H9 (cell line): ENCODE results near the gene CCDC85A. TPM values are rescaled to one million over a fixed set of nuclear protein-coding genes. Genes with fewer than 3 reads are reported as not detected.

Experiments used
- DNase-seq: peaks from one replicate; pipeline ENCODE4 v3.0.0-alpha.2; 2017
- H2AFZ ChIP-seq: one replicate; pipeline ENCODE4 v1.6.1; 2013; ENCODE audit warnings: mild to moderate bottlenecking, low read length, control low read depth, moderate library complexity
- H2AK5ac ChIP-seq: 2 replicates; pipeline ENCODE4 v1.6.1; 2013; ENCODE audit warnings: low read length, control low read depth, mixed read lengths; ENCODE audit not compliant: insufficient read length
- H2BK120ac ChIP-seq: one replicate; pipeline ENCODE4 v1.6.1; 2013; ENCODE audit warnings: low read depth, mild to moderate bottlenecking, low read length, control low read depth, inconsistent platforms; ENCODE audit not compliant: poor library complexity, severe bottlenecking
- H2BK12ac ChIP-seq: 2 replicates; pipeline ENCODE4 v1.6.1; 2013; ENCODE audit warnings: low read length, control low read depth, mixed read lengths, low read depth; ENCODE audit not compliant: insufficient read length
- H2BK15ac ChIP-seq: 2 replicates; pipeline ENCODE4 v1.6.1; 2013; ENCODE audit warnings: low read depth, low read length, control low read depth
- H2BK20ac ChIP-seq: one replicate; pipeline ENCODE4 v1.6.1; 2013; ENCODE audit warnings: low read depth, mild to moderate bottlenecking, low read length, control low read depth, inconsistent platforms; ENCODE audit not compliant: poor library complexity, severe bottlenecking
- H2BK5ac ChIP-seq: 2 replicates; pipeline ENCODE4 v1.6.1; 2013; ENCODE audit warnings: low read length, control low read depth, mixed read lengths; ENCODE audit not compliant: insufficient read length
- H3K14ac ChIP-seq: 2 replicates; pipeline ENCODE4 v1.6.1; 2013; ENCODE audit warnings: low read length, control low read depth; ENCODE audit not compliant: insufficient read depth
- H3K18ac ChIP-seq: 2 replicates; pipeline ENCODE4 v1.6.1; 2013; ENCODE audit warnings: low read depth, mild to moderate bottlenecking, mixed read lengths, low read length, control low read depth; ENCODE audit not compliant: insufficient read length
- H3K23ac ChIP-seq: 2 replicates; pipeline ENCODE4 v1.6.1; 2013; ENCODE audit warnings: low read length, control low read depth, mixed read lengths, low read depth; ENCODE audit not compliant: insufficient read length
- H3K23me2 ChIP-seq: 2 replicates; pipeline ENCODE4 v1.6.1; 2013; ENCODE audit warnings: low read depth, mild to moderate bottlenecking, mixed read lengths, low read length, control low read depth; ENCODE audit not compliant: insufficient read length, poor library complexity, severe bottlenecking
- H3K27ac ChIP-seq: 2 replicates; pipeline ENCODE4 v1.5.1; 2013; ENCODE audit warnings: low read length, control low read depth, mixed read lengths, low read depth; ENCODE audit not compliant: insufficient read length
- H3K27me3 ChIP-seq: 2 replicates; pipeline ENCODE4 v1.6.1; 2013; ENCODE audit warnings: low read length, control low read depth, inconsistent platforms; ENCODE audit not compliant: insufficient read depth
- H3K4ac ChIP-seq: 2 replicates; pipeline ENCODE4 v1.6.1; 2013; ENCODE audit warnings: low read depth, mild to moderate bottlenecking, control low read depth, inconsistent platforms, low read length, moderate library complexity
- H3K4me1 ChIP-seq: 2 replicates; pipeline ENCODE4 v1.6.1; 2013; ENCODE audit warnings: low read length, control low read depth, inconsistent platforms; ENCODE audit not compliant: insufficient read depth
- H3K4me2 ChIP-seq: 2 replicates; pipeline ENCODE4 v1.6.1; 2013; ENCODE audit warnings: low read length, control low read depth, mixed read lengths; ENCODE audit not compliant: insufficient read length, insufficient read depth
- H3K56ac ChIP-seq: 2 replicates; pipeline ENCODE4 v1.6.1; 2013; ENCODE audit warnings: low read depth, mild to moderate bottlenecking, mixed read lengths, low read length, control low read depth; ENCODE audit not compliant: insufficient read length
- H3K79me1 ChIP-seq: 2 replicates; pipeline ENCODE4 v1.6.1; 2013; ENCODE audit warnings: low read depth, mild to moderate bottlenecking, moderate library complexity, low read length, control low read depth, inconsistent platforms; ENCODE audit not compliant: insufficient read depth, poor library complexity, severe bottlenecking
- H3K79me2 ChIP-seq: 2 replicates; pipeline ENCODE4 v1.6.1; 2013; ENCODE audit warnings: low read length, control low read depth, inconsistent platforms; ENCODE audit not compliant: insufficient read depth
- H3K9ac ChIP-seq: 2 replicates; pipeline ENCODE4 v1.6.1; 2013; ENCODE audit warnings: low read length, control low read depth, mixed read lengths; ENCODE audit not compliant: insufficient read length; ENCODE audit errors: extremely low read depth
- H3K9me3 ChIP-seq: one replicate; pipeline ENCODE4 v1.6.1; 2013; ENCODE audit warnings: low read depth, low read length, inconsistent platforms; ENCODE audit not compliant: control insufficient read depth
- H3T11ph ChIP-seq: one replicate; pipeline ENCODE4 v1.6.1; 2013; ENCODE audit warnings: mild to moderate bottlenecking, low read length, control low read depth, inconsistent platforms
- H4K20me1 ChIP-seq: one replicate; pipeline ENCODE4 v1.6.1; 2013; ENCODE audit not compliant: control insufficient read depth, insufficient read length, insufficient read depth
- H4K5ac ChIP-seq: 2 replicates; pipeline ENCODE4 v1.6.1; 2013; ENCODE audit warnings: low read depth, mild to moderate bottlenecking, mixed read lengths, low read length, control low read depth; ENCODE audit not compliant: insufficient read length
- H4K8ac ChIP-seq: replicated peaks from 2 replicates; pipeline ENCODE4 v1.6.1; 2013; ENCODE audit warnings: low read length, control low read depth, mixed read lengths, low read depth; ENCODE audit not compliant: insufficient read length
- H4K91ac ChIP-seq: 2 replicates; pipeline ENCODE4 v1.6.1; 2013; ENCODE audit warnings: low read depth, mild to moderate bottlenecking, moderate library complexity, mixed read lengths, low read length, control low read depth; ENCODE audit not compliant: insufficient read length
- H3K27ac Mint-ChIP-seq, 3 experiments: 2 replicates in 2 of 3; 3 replicates in 1 of 3; pipeline ENCODE4 v1.8.0; 2020 to 2021; ENCODE audit warnings: mixed read lengths in 3 of 3, mild to moderate bottlenecking in 1 of 3, moderate library complexity in 1 of 3
- H3K27me3 Mint-ChIP-seq: 2 replicates; pipeline ENCODE4 v1.8.0; 2021; ENCODE audit warnings: low read depth, mild to moderate bottlenecking, moderate library complexity, mixed read lengths
- H3K36me3 Mint-ChIP-seq, 3 experiments: 2 replicates in 2 of 3; 3 replicates in 1 of 3; pipeline ENCODE4 v1.8.0; 2020 to 2021; ENCODE audit warnings: low read depth in 3 of 3, mixed read lengths in 3 of 3; ENCODE audit not compliant: insufficient read depth in 1 of 3
- H3K4me1 Mint-ChIP-seq, 2 experiments: 2 replicates each; pipeline ENCODE4 v1.8.0; 2020; ENCODE audit warnings: mixed read lengths in 2 of 2
- H3K4me3 Mint-ChIP-seq, 2 experiments: 2 replicates in 1 of 2; 3 replicates in 1 of 2; pipeline ENCODE4 v1.8.0; 2020 to 2021; ENCODE audit warnings: mild to moderate bottlenecking in 2 of 2, mixed read lengths in 2 of 2, moderate library complexity in 1 of 2
- H3K9me3 Mint-ChIP-seq, 2 experiments: 2 replicates in 1 of 2; 3 replicates in 1 of 2; pipeline ENCODE4 v1.8.0; 2020; ENCODE audit warnings: mild to moderate bottlenecking in 2 of 2, mixed read lengths in 2 of 2, moderate library complexity in 1 of 2
- CTCF ChIP-seq: fragments of 200-600 bp; sonication (generic); conservative IDR thresholded peaks from 3 replicates; pipeline ENCODE4 v1.8.0; 2021; ENCODE audit warnings: antibody characterized with exemption, mild to moderate bottlenecking
- WGBS: extraction: QIAGEN DNeasy Blood & Tissue Kit; methylation state at CpG from one replicate; pipeline ENCODE4 v1.1.7; 2013; ENCODE audit warnings: missing lambda C conversion rate, low lambda C conversion rate, mixed read lengths; ENCODE audit not compliant: insufficient read length; ENCODE audit errors: extremely low coverage; 5-methylcytosine and 5-hydroxymethylcytosine counted together
- total RNA-seq: library from RNA; stranded (reverse); gene quantifications from 2 replicates; pipeline ENCODE4 v1.2.1, GENCODE V29; 2021

Gene CCDC85A
- total RNA-seq, 1 experiment from 2014 or later = 0.17 TPM

GRCh38 chr2:56239437-56239836, 55.6 kb downstream of the CCDC85A start:
- TF ChIP-seq CTCF = no peak

More at GRCh38 chr2:56239437-56239836, 55.6 kb downstream of the CCDC85A start:
- no CpG with 5 or more reads among the region's 1 CpG for WGBS
- Histone ChIP-seq H3K18ac (no peak overlapping the region), H3K27me3 (no peaks in the 10 kb centered on the region), H3K9me3 (no peaks in the 10 kb centered on the region), H2AFZ (no peak overlapping the region), H3K4me1 (no peaks in the 10 kb centered on the region), H3K4ac (no peak overlapping the region), H3K9ac (no peak overlapping the region), H3K23ac (no peak overlapping the region), H2AK5ac (no peak overlapping the region), H4K20me1 (no peaks in the 10 kb centered on the region), H3K23me2 (no peaks in the 10 kb centered on the region), H3K79me2 (no peaks in the 10 kb centered on the region), H3T11ph (no peak overlapping the region), H3K27ac (no peak overlapping the region), H3K4me2 (no peak overlapping the region), H4K91ac (no peak overlapping the region), H3K56ac (no peak overlapping the region), H3K79me1 (no peaks in the 10 kb centered on the region), H4K8ac (no peak overlapping the region), H2BK20ac (no peak overlapping the region), H2BK120ac (no peak overlapping the region), H2BK5ac (no peak overlapping the region), H2BK12ac (no peak overlapping the region), H4K5ac (no peak overlapping the region), H2BK15ac (no peak overlapping the region), H3K14ac (no peak overlapping the region)
- H3K36me3 Mint-ChIP-seq = peaks cover 0 to 4% (median 0%) of the 10 kb centered on the region in 3 experiments; a peak in 1 of 7 replicates
- no peak overlapping the region for H3K27ac Mint-ChIP-seq
- no peaks in the 10 kb centered on the region; the same call in 1 of the 2 replicates for H3K27me3 Mint-ChIP-seq
- H3K9me3 Mint-ChIP-seq = peaks cover 12 to 21% of the 10 kb centered on the region in 2 experiments; a peak in 4 of 5 replicates
- DNase-seq = no peak
- H3K4me1 Mint-ChIP-seq = peaks cover 3 to 4% of the 10 kb centered on the region in 2 experiments
- H3K4me3 Mint-ChIP-seq = no peak overlapping the region
